Keratinocyte (primary cell): ENCODE measurements around the gene STRA6. TPM values are rescaled to one million over a fixed set of nuclear protein-coding genes. Genes with fewer than 3 reads are reported as not detected.

Experiments
- DNase-seq: peaks from one replicate; pipeline ENCODE4 v3.0.0-alpha.2; 2011; ENCODE audit warnings: low read depth, missing footprints, low spot score
- FAIRE-seq: peaks from 2 replicates; lab custom pipeline; 2011; peaks lifted over from hg19 to GRCh38; lab: Jason Lieb, UNC
- H2AFZ ChIP-seq: 2 replicates; pipeline ENCODE4 v1.6.0; 2012; ENCODE audit warnings: low read length, control low read depth, inconsistent platforms; ENCODE audit not compliant: control insufficient read depth
- H3K27ac ChIP-seq: 2 replicates; pipeline ENCODE4 v1.5.1; 2011; ENCODE audit warnings: low read length; ENCODE audit not compliant: control insufficient read depth, insufficient read depth
- H3K27me3 ChIP-seq: 3 replicates; pipeline ENCODE4 v1.6.0; 2011; ENCODE audit warnings: low read length; ENCODE audit not compliant: control insufficient read depth, insufficient read depth; ENCODE audit errors: extremely low read depth
- H3K36me3 ChIP-seq, 2 experiments: 2 replicates in 1 of 2; 3 replicates in 1 of 2; pipeline ENCODE4 v1.5.1; 2011; ENCODE audit warnings: low read length in 2 of 2, mild to moderate bottlenecking in 1 of 2; ENCODE audit not compliant: control insufficient read depth in 2 of 2, insufficient read depth in 2 of 2; ENCODE audit errors: extremely low read depth in 1 of 2
- H3K4me1 ChIP-seq: 3 replicates; pipeline ENCODE4 v1.5.1; 2011; ENCODE audit warnings: low read length; ENCODE audit not compliant: control insufficient read depth, insufficient read depth; ENCODE audit errors: extremely low read depth
- H3K4me2 ChIP-seq: 3 replicates; pipeline ENCODE4 v1.6.0; 2011; ENCODE audit warnings: low read depth, low read length; ENCODE audit not compliant: control insufficient read depth, insufficient read depth; ENCODE audit errors: extremely low read depth
- H3K4me3 ChIP-seq, 3 experiments: fragments of 200-600 bp in 1 of 3; sonication (generic) in 1 of 3; 2 replicates in 2 of 3; 3 replicates in 1 of 3; pipeline ENCODE4 v1.5.1; 2011 to 2016; ENCODE audit warnings: low read length in 3 of 3, mild to moderate bottlenecking in 3 of 3, control low read depth in 2 of 3, inconsistent platforms in 1 of 3, low read depth in 1 of 3, mixed read lengths in 1 of 3, mixed run types in 1 of 3, moderate library complexity in 1 of 3; ENCODE audit not compliant: control insufficient read depth in 2 of 3, insufficient read depth in 2 of 3; ENCODE audit errors: extremely low read depth in 1 of 3
- H3K79me2 ChIP-seq: 2 replicates; pipeline ENCODE4 v1.6.0; 2012; ENCODE audit warnings: low read length; ENCODE audit not compliant: control insufficient read depth, insufficient read depth
- H3K9ac ChIP-seq: 3 replicates; pipeline ENCODE4 v1.6.0; 2011; ENCODE audit warnings: low read length; ENCODE audit not compliant: control insufficient read depth, insufficient read depth; ENCODE audit errors: extremely low read depth
- H3K9me1 ChIP-seq: 3 replicates; pipeline ENCODE4 v1.6.0; 2011; ENCODE audit warnings: low read length; ENCODE audit not compliant: control insufficient read depth, insufficient read depth; ENCODE audit errors: extremely low read depth
- H3K9me3 ChIP-seq: 2 replicates; pipeline ENCODE4 v1.5.1; 2012; ENCODE audit warnings: low read depth, low read length; ENCODE audit not compliant: control insufficient read depth
- H4K20me1 ChIP-seq: 3 replicates; pipeline ENCODE4 v1.6.0; 2011; ENCODE audit warnings: low read length; ENCODE audit not compliant: control insufficient read depth, insufficient read depth; ENCODE audit errors: extremely low read depth
- EZH2 ChIP-seq: IDR thresholded peaks from one replicate; pipeline ENCODE4 v1.6.1; 2012; ENCODE audit warnings: inconsistent platforms, mild to moderate bottlenecking, low read length, moderate library complexity
- dilution Hi-C: fragments of 300-500 bp; cut with MboI; formaldehyde crosslinking; loops from one replicate; pipeline ENCODE4 v1.7.0; 2020; ENCODE audit warnings: low sequenced_read_pairs; ENCODE audit not compliant: extremely low pct_ligation_motif_present
- polyA plus RNA-seq, 5 experiments: library from polyadenylated mRNA; depleted of rRNA in 3 of 5; stranded (reverse) in 3 of 5; stranded (forward) in 1 of 5; unstranded in 1 of 5; fragments of >200 nt; gene quantifications; 1 replicate in 1 of 5; 2 replicates in 3 of 5; 3 replicates in 1 of 5; pipeline versions ENCODE4 v1.2.1 to v1.2.3, GENCODE V29; 2011 to 2012; ENCODE audit warnings: missing spikeins in 2 of 5, low read depth in 1 of 5, low replicate concordance in 1 of 5
- TF ChIP-seq, protein P1 (sequence below), 3 experiments: IDR thresholded peaks in 1 of 3; conservative IDR thresholded peaks in 1 of 3; optimal IDR thresholded peaks in 1 of 3; 2 replicates in 2 of 3; 3 replicates in 1 of 3; pipeline versions ENCODE3 to v1.5.1; 2011; ENCODE audit warnings: low read length in 3 of 3, mild to moderate bottlenecking in 3 of 3, moderate library complexity in 2 of 3, control low read depth in 1 of 3, inconsistent platforms in 1 of 3; ENCODE audit not compliant: insufficient read depth in 2 of 3; ENCODE audit errors: extremely low read depth in 1 of 3

The STRA6 gene
- polyA plus RNA-seq, 1 donor (not counting 4 experiments of a cell fraction or from before 2014, with no cell fraction given), result not detected

DNA sequence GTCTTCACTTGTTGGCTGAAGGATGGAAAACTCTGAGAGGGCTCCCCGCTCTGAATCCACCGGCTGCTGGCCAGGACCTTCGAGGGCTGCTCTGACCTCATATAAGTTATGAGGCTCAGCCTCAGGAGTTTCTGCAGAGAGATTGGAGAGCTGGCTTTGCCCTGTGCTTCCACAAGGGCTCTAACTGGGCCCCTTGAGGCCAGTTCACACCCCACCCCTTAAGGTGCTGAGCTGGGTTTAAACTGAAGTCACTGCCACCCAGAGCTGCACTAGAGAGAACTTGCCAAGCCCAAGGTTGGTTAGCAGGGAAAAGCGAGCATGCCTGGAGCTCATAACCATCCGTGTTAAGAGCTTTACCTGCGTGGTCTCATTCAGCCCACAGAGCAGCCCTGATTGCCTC, 30.8 kb upstream of the STRA6 start:
- Histone ChIP-seq H3K9me3 (no peaks in the 10 kb centered on the region), H3K4me3 (no peak overlapping the region), H3K4me2 (no peak overlapping the region), H3K4me1 (no peaks in the 10 kb centered on the region), H3K79me2 (no peaks in the 10 kb centered on the region), H2AFZ (no peak overlapping the region), H3K27ac (no peak overlapping the region), H3K36me3 (no peaks in the 10 kb centered on the region), H3K9me1 (no peaks in the 10 kb centered on the region), H3K9ac (no peak overlapping the region), H4K20me1 (no peaks in the 10 kb centered on the region), H3K27me3 (peaks cover 49% of the 10 kb centered on the region)
- TF ChIP-seq EZH2, result no peak
- TF ChIP-seq, protein P1, sequence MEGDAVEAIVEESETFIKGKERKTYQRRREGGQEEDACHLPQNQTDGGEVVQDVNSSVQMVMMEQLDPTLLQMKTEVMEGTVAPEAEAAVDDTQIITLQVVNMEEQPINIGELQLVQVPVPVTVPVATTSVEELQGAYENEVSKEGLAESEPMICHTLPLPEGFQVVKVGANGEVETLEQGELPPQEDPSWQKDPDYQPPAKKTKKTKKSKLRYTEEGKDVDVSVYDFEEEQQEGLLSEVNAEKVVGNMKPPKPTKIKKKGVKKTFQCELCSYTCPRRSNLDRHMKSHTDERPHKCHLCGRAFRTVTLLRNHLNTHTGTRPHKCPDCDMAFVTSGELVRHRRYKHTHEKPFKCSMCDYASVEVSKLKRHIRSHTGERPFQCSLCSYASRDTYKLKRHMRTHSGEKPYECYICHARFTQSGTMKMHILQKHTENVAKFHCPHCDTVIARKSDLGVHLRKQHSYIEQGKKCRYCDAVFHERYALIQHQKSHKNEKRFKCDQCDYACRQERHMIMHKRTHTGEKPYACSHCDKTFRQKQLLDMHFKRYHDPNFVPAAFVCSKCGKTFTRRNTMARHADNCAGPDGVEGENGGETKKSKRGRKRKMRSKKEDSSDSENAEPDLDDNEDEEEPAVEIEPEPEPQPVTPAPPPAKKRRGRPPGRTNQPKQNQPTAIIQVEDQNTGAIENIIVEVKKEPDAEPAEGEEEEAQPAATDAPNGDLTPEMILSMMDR (optimal IDR thresholded peaks at IDR 0.05 in 1 of 3, IDR thresholded peaks at IDR 0.05 in 1 of 3, conservative IDR thresholded peaks at IDR 0.05 in 1 of 3; ENCODE audit: extremely low read depth in 1 of 3, insufficient read depth in 2 of 3, low read length in 3 of 3), result no peak
- dilution Hi-C loops, result no loop called here
- no peak for FAIRE-seq
- no peak for DNase-seq

DNA sequence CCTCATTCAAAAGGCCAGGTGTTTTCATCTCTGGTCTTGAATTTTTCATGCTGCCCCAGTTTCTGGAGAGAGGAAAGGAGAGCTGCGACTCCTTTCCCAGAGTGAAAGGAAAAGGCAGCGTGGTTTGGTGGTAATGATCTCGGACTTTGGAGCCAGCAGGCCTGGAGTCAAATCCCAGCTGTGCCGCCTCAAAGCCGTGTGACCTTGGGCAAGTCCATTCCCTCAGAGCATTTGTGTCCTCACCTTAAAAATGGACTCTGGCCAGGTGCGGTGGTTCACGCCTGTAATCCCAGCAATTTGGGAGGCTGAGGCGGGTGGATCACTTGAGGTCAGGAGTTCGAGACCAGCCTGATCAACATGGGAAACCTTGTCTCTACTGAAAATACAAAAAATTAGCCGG, 28.9 kb upstream of the STRA6 start:
- Histone ChIP-seq H3K9me1 (no peaks in the 10 kb centered on the region), H4K20me1 (no peaks in the 10 kb centered on the region), H3K36me3 (no peaks in the 10 kb centered on the region), H3K9ac (no peak overlapping the region), H3K9me3 (no peaks in the 10 kb centered on the region), H2AFZ (no peak overlapping the region), H3K27ac (no peak overlapping the region), H3K79me2 (no peaks in the 10 kb centered on the region), H3K4me3 (no peak overlapping the region), H3K4me2 (no peak overlapping the region), H3K4me1 (no peaks in the 10 kb centered on the region), H3K27me3 (peaks cover 65% of the 10 kb centered on the region)
- DNase-seq (no peak), FAIRE-seq (no peak)
- TF ChIP-seq EZH2, result no peak
- TF ChIP-seq, protein P1 (optimal IDR thresholded peaks at IDR 0.05 in 1 of 3, IDR thresholded peaks at IDR 0.05 in 1 of 3, conservative IDR thresholded peaks at IDR 0.05 in 1 of 3; ENCODE audit: extremely low read depth in 1 of 3, insufficient read depth in 2 of 3, low read length in 3 of 3), result no peak
- dilution Hi-C loops, result no loop called here
